NCI-H2081 (cell line): ENCODE results near the gene PRICKLE2.
A peak's percentile ranks its signal among the peaks of the same experiment; 100 is the strongest.

Source experiments
- DNase-seq, 2 experiments: peaks; one replicate each; lab custom pipeline; 2025; lab: John Stamatoyannopoulos, UW

The PRICKLE2 gene

DNA sequence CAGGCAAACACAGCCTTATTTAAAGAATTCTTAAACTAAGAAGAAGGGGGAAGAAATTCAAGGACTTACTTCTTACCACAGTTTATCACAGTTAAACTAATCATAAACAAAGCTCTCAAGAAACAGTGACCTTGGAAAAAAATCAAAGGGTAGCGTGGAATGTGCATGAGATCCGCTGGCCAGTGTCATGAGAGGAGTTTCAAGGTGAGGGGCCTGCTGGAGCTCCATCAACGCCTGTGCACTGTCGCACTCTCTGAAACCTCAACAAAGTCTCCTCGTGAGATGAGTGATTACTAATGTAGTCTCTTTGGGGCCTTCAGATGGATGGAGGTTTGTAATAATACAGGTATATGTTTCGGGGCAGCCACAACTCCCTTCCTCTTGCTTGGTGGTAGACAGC, 28.4 kb upstream of the PRICKLE2 start:
- no peak for DNase-seq

DNA sequence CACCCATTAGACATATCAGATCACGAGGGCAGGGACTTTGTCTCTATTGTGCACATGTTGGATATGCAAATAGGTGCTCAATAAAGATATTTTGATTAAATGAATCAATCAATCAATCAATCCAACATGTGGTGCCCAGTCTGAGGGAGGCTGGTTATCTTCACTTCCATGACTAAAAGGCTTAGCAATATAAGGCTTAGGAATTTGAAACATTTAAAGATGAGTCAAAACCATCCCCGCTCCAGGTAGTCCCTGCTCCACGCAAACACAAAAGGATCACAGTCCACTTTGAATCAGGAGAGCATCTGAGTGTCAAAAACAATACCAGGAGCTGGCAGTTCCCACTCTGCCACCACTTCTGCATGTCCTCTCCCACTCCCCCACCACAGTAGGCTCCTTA, 25.8 kb upstream of the PRICKLE2 start:
- no peak for DNase-seq

GRCh38 chr3:64247991-64248646, 22.9 kb upstream of the PRICKLE2 start:
- no peak for DNase-seq

GRCh38 chr3:64244011-64244942, 19.0 kb upstream of the PRICKLE2 start:
- DNase-seq, result peak in 1 of 2 experiments; percentile 1

GRCh38 chr3:64242435-64242834, 17.2 kb upstream of the PRICKLE2 start:
- DNase-seq, result no peak

DNA sequence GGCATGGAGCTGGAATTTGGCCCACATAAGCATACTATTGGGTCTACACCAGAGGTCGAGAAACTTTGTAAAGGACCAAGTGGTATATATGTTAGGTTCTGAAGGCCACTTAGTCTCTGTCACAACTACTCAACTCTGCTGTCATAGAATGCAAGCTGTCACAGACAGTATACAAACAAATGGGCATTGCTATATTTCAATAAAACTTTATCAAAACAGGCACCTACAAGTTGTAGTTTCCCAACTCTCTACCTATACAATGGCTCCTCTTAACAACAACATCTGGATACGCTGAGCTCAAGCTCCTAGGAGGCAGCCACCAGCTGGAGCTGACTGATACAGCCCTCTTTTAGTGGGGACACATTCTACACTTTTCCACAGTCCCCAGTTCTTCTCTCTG, 15.7 kb upstream of the PRICKLE2 start:
- DNase-seq, result no peak

- no peak for DNase-seq
Measured at GRCh38 chr3:64240396-64240795, 15.1 kb upstream of the PRICKLE2 start.

- no peak for DNase-seq
Measured at GRCh38 chr3:64239841-64240240, 14.6 kb upstream of the PRICKLE2 start.

GRCh38 chr3:64238971-64239667, 13.9 kb upstream of the PRICKLE2 start:
- DNase-seq, result no peak

DNA sequence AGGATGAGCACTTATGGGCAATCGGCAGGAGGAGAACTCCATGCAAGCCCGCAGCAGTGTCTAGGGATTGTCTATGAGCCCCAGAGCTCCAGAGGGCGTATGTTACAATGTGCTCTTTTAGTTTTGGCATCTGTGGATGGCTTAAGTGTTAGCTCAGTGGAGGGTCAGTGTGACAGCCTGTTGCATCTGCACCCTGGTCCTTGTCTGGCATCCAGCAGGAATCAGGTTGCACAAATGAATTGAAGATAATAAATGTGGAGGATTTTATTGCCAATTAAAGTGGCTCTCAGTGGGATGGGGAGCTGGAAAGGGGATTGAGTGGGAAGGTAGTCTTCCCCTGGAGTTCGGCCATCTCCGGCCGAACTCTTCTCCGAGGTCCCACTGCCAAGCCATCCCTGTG, 11.8 kb upstream of the PRICKLE2 start:
- DNase-seq, result no peak

DNA sequence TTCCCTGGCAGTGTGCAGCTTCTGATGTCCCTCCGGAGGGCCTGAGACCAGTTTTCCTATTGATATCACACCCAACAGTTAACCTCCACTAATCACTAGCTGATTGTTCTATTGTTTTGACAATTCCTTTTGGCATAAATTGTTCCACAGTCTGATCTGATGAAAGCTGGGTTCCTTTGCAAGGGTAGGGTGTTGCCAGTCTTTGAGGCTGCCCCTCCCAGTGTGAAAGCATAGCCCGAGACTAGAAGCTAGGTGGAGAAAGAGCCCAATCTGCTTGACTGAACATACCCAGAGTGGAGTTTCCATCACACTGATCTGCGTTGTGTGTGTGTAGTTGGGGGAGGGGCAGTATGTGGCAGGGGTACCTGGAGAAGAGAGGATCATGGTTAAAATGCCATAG, 10.3 kb upstream of the PRICKLE2 start:
- no peak for DNase-seq

DNA sequence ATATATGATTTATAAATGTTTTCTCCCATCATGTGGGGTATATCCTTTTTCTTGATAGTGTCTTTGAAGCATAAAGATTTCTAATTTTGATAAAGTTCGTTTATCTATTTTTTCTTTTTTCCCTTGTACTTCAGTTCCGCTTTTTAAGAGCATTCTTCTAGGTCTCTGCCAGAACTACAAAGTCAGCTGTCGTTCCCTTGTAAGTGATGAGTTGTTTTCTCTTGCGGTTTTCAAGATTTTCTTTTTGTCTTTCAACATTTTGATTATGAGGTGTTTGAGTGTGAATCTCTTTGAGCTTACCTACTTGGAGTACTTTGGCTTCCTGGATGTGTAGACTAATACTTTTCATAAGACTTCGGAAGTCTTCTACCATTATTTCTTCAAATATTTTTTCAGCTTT, 9.3 kb upstream of the PRICKLE2 start:
- no peak for DNase-seq

DNA sequence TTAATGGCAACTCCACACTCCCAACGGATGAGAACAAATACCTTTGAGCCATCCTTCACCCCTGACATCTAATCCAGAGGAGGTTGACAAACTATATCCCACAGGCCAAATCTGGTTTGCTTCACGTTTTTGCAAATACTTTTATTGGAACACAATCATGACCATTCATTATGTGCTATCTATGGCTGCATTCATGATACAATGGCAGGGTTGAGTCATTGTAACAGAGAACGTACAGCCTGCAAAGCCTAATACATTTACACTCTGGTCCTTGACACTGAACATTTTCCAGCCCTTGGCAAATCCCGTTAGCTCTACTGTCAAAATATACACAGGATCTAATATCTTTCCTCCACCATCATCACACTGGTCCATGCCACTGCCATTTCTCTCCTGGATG, 7.6 kb upstream of the PRICKLE2 start:
- no peak for DNase-seq

DNA sequence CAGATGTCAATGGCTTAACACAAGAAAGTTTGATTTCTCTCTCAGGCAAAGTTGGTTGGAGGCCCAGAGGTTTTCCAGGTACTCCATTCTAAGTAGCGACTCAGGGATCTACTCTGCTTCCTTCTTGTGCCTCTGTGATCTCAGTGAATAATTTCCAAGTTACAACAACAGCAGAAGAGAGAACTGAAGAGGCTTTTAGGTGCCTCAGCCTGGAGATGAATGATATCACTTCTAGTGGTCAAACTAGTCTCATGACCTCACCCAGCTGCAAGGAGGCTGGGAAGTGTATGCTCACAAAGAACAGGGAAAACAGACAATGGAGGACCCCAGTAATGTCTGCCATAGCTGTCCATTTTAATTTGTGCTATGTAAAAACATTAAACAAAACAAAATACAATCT, 4.6 kb upstream of the PRICKLE2 start:
- no peak for DNase-seq

DNA sequence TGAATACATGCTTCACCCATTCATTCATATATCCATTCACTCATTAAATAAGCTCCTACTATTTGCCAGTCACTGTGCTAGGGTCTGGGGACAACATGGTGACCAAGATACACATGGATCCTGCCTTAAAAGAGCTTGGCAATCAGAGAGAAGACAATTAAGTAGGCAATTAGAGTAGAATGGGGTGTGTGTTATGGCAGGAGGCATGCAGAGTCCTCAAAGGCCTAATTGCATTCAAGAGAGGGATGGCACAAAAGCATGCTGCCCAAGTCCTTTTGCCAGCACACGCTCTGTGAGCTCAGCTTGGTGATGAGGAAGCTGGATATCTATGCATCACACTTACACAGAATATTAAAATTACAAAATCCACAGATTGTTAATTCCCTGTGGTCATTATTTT, 2.8 kb upstream of the PRICKLE2 start:
- no peak for DNase-seq

- no peak for DNase-seq
Measured at GRCh38 chr3:64226730-64227129, 1.5 kb upstream of the PRICKLE2 start.

- no peak for DNase-seq
Measured at GRCh38 chr3:64225695-64226499, 631 bp upstream of the PRICKLE2 start.

GRCh38 chr3:64223791-64224745, 1.2 kb downstream of the PRICKLE2 start:
- no peak for DNase-seq

- no peak for DNase-seq
Measured at GRCh38 chr3:64222501-64223111, 2.7 kb downstream of the PRICKLE2 start.

- no peak for DNase-seq
Measured at GRCh38 chr3:64221571-64222257, 3.6 kb downstream of the PRICKLE2 start.
